ENCODE data around the gene SLC10A7. TPM values are rescaled to one million over a fixed set of nuclear protein-coding genes. Genes with fewer than 3 reads are reported as not detected.

The SLC10A7 gene
- total and polyA plus RNA-seq, 10 of the 15 experiments (the other 5 are each of a cell fraction or from before 2014, with no cell fraction given) = 4.6 to 23.7 (median 15.6) TPM

DNA sequence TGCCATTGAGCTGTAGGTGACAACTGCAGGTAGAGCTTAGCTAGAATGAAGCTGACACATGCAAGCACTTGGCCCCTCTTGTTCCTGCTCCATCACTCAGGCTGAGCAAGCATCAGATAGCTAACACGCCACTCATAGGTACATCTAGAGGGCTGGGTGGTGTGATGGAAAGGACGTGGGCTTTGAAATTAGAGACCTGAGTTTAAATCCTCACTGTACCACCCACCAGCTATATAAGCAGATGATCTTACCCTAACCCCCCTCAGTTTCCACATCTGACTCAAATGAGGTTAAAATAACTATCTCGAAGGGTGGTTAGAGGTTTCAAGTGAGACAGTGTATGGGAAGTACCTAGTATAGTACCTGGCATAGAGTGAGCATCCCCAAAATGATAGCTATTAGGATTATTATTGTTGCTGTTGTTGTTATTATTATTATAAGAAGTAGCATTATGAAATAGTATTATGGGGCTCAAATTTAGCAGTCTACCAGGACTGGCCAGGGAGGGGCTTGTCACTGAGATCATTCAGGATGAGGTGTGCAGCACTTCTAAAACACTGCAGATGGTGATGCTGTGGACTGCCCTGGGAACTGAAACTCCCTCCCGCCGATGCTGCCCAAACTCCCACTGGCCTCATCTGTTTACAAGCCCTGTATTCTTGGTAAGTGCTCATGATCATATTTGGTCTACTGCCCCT, 248.4 kb downstream of the SLC10A7 start (continued):
- peak; percentile 63; the same call in 1 of the 2 replicates for TF ChIP-seq MTA3 (IDR thresholded peaks at IDR 0.05; ENCODE audit: borderline replicate concordance, low read length)
- peak; percentile 44; the same call in 1 of the 2 replicates for TF ChIP-seq NR2F1 (conservative IDR thresholded peaks at IDR 0.05)
- TF ChIP-seq POLR2A (IDR thresholded peaks at IDR 0.05; ENCODE audit: low read depth, low read length) = peak; percentile 48; the same call in 1 of the 2 replicates
- peak; percentile 88 for TF ChIP-seq BCL11A (IDR thresholded peaks at IDR 0.05; ENCODE audit: low read depth, low read length)
- TF ChIP-seq, protein P1, sequence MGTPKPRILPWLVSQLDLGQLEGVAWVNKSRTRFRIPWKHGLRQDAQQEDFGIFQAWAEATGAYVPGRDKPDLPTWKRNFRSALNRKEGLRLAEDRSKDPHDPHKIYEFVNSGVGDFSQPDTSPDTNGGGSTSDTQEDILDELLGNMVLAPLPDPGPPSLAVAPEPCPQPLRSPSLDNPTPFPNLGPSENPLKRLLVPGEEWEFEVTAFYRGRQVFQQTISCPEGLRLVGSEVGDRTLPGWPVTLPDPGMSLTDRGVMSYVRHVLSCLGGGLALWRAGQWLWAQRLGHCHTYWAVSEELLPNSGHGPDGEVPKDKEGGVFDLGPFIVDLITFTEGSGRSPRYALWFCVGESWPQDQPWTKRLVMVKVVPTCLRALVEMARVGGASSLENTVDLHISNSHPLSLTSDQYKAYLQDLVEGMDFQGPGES (IDR thresholded peaks at IDR 0.05) = no peak
- TF ChIP-seq, protein P2, sequence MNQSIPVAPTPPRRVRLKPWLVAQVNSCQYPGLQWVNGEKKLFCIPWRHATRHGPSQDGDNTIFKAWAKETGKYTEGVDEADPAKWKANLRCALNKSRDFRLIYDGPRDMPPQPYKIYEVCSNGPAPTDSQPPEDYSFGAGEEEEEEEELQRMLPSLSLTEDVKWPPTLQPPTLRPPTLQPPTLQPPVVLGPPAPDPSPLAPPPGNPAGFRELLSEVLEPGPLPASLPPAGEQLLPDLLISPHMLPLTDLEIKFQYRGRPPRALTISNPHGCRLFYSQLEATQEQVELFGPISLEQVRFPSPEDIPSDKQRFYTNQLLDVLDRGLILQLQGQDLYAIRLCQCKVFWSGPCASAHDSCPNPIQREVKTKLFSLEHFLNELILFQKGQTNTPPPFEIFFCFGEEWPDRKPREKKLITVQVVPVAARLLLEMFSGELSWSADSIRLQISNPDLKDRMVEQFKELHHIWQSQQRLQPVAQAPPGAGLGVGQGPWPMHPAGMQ (IDR thresholded peaks at IDR 0.05; ENCODE audit: borderline replicate concordance) = no peak
- no peak; the same call in 1 of the 2 replicates for TF ChIP-seq ZNF207 (IDR thresholded peaks at IDR 0.05; ENCODE audit: borderline replicate concordance)
- TF ChIP-seq ESRRA (IDR thresholded peaks at IDR 0.05; ENCODE audit: low read length) = no peak
- peak; percentile 76 to 79; a peak in 2 of 4 replicates for TF ChIP-seq EP300 (IDR thresholded peaks at IDR 0.05; ENCODE audit: borderline replicate concordance in 1 of 2, control insufficient read depth in 1 of 2, low read depth in 2 of 2, low read length in 2 of 2)
- TF ChIP-seq, protein P3, sequence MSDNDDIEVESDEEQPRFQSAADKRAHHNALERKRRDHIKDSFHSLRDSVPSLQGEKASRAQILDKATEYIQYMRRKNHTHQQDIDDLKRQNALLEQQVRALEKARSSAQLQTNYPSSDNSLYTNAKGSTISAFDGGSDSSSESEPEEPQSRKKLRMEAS (IDR thresholded peaks at IDR 0.05; ENCODE audit: low read depth, low read length) = no peak
- peak; percentile 8 for TF ChIP-seq SP1 (IDR thresholded peaks at IDR 0.05; ENCODE audit: low read depth, low read length)
- TF ChIP-seq SMAD5 (IDR thresholded peaks at IDR 0.05; ENCODE audit: low read depth) = peak; percentile 46; the same call in 1 of the 2 replicates
- no peak for TF ChIP-seq SUPT20H (IDR thresholded peaks at IDR 0.05; ENCODE audit: borderline replicate concordance, control insufficient read depth, low read depth, low read length)
- TF ChIP-seq HDAC2 (IDR thresholded peaks at IDR 0.05) = no peak
- no peak for TF ChIP-seq SIX5 (IDR thresholded peaks at IDR 0.05; ENCODE audit: low read depth, low read length, severe bottlenecking)
- no peak for TF ChIP-seq NRF1 (conservative IDR thresholded peaks at IDR 0.05; ENCODE audit: low read depth, low read length)
- TF ChIP-seq, protein P4, sequence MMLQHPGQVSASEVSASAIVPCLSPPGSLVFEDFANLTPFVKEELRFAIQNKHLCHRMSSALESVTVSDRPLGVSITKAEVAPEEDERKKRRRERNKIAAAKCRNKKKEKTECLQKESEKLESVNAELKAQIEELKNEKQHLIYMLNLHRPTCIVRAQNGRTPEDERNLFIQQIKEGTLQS (IDR thresholded peaks at IDR 0.05; ENCODE audit: borderline replicate concordance, extremely low read depth, low read depth, low read length) = no peak
- peak; percentile 71; the same call in 1 of the 2 replicates for TF ChIP-seq ZBED1 (IDR thresholded peaks at IDR 0.05; ENCODE audit: borderline replicate concordance)
- TF ChIP-seq CHD4 (IDR thresholded peaks at IDR 0.05) = no peak
- peak; percentile 55; the same call in 1 of the 2 replicates for TF ChIP-seq CREB1 (IDR thresholded peaks at IDR 0.05; ENCODE audit: low read depth)
- no peak for TF ChIP-seq CBX3 (IDR thresholded peaks at IDR 0.05; ENCODE audit: borderline replicate concordance, low read depth)
- TF ChIP-seq DPF2 (IDR thresholded peaks at IDR 0.05) = peak; percentile 92
- TF ChIP-seq FOXM1 (IDR thresholded peaks at IDR 0.05; ENCODE audit: low read depth, low read length) = peak; percentile 95
- no peak for TF ChIP-seq STAT1 (conservative IDR thresholded peaks at IDR 0.05)
- TF ChIP-seq, protein P5, sequence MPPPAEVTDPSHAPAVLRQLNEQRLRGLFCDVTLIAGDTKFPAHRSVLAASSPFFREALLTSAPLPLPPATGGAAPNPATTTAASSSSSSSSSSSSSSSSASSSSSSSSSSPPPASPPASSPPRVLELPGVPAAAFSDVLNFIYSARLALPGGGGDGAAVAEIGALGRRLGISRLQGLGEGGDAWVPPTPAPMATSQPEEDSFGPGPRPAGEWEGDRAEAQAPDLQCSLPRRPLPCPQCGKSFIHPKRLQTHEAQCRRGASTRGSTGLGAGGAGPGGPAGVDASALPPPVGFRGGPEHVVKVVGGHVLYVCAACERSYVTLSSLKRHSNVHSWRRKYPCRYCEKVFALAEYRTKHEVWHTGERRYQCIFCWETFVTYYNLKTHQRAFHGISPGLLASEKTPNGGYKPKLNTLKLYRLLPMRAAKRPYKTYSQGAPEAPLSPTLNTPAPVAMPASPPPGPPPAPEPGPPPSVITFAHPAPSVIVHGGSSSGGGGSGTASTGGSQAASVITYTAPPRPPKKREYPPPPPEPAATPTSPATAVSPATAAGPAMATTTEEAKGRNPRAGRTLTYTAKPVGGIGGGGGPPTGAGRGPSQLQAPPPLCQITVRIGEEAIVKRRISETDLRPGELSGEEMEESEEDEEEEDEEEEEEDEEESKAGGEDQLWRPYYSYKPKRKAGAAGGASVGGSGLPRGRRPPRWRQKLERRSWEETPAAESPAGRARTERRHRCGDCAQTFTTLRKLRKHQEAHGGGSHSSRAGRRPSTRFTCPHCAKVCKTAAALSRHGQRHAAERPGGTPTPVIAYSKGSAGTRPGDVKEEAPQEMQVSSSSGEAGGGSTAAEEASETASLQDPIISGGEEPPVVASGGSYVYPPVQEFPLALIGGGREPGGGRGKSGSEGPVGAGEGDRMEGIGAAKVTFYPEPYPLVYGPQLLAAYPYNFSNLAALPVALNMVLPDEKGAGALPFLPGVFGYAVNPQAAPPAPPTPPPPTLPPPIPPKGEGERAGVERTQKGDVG (CRISPR knock-in tag; IDR thresholded peaks at IDR 0.05) = no peak
